Natural killer cell (primary cell): ENCODE results near the gene LONP1. TPM values are rescaled to one million over a fixed set of nuclear protein-coding genes. Genes with fewer than 3 reads are reported as not detected.

ENCODE experiments used
- ATAC-seq, 3 donors: fragments of 150-1000 bp in 2 of 3; fragments of 200-7000 bp in 1 of 3; cut with Tn5 transposase; 1 replicate in 1 of 3; 2 replicates in 2 of 3; pipeline ENCODE4 v1.10.0; 2021; ENCODE audit warnings: mild to moderate bottlenecking in 2 of 3, moderate library complexity in 2 of 3
- DNase-seq, 2 donors: peaks; one replicate each; pipeline versions ENCODE4 v3.0.0 to v3.0.0-alpha.2; 2013 to 2021; ENCODE audit warnings: mixed read lengths in 1 of 2
- H3K27ac ChIP-seq: one replicate; pipeline ENCODE4 v1.5.1; 2013; ENCODE audit warnings: mild to moderate bottlenecking, low read length
- H3K27me3 ChIP-seq: one replicate; pipeline ENCODE4 v1.6.1; 2013; ENCODE audit warnings: low read length; ENCODE audit not compliant: control insufficient read depth, insufficient read depth
- H3K36me3 ChIP-seq: one replicate; pipeline ENCODE4 v1.6.1; 2013; ENCODE audit warnings: low read length; ENCODE audit not compliant: control insufficient read depth, insufficient read depth
- H3K4me1 ChIP-seq: one replicate; pipeline ENCODE4 v1.6.1; 2013; ENCODE audit warnings: low read length; ENCODE audit not compliant: control insufficient read depth, insufficient read depth
- H3K4me3 ChIP-seq: one replicate; pipeline ENCODE4 v1.5.1; 2013; ENCODE audit warnings: low read length
- H3K9me3 ChIP-seq: one replicate; pipeline ENCODE4 v1.6.1; 2013; ENCODE audit warnings: low read length; ENCODE audit not compliant: control insufficient read depth, insufficient read depth
- H3K27ac Mint-ChIP-seq, 2 donors: one replicate each; pipeline ENCODE4 v1.8.0; 2022; ENCODE audit warnings: mild to moderate bottlenecking in 2 of 2, mixed read lengths in 2 of 2, moderate library complexity in 1 of 2
- H3K27me3 Mint-ChIP-seq, 2 donors: one replicate each; pipeline ENCODE4 v1.8.0; 2022; ENCODE audit warnings: low read depth in 2 of 2, mixed read lengths in 2 of 2
- H3K36me3 Mint-ChIP-seq: one replicate; pipeline ENCODE4 v1.8.0; 2022; ENCODE audit warnings: mixed read lengths
- H3K4me1 Mint-ChIP-seq, 2 donors: one replicate each; pipeline ENCODE4 v1.8.0; 2022; ENCODE audit warnings: mixed read lengths in 2 of 2
- H3K4me3 Mint-ChIP-seq: one replicate; pipeline ENCODE4 v1.8.0; 2022; ENCODE audit warnings: mild to moderate bottlenecking, moderate library complexity, mixed read lengths
- H3K9me3 Mint-ChIP-seq, 2 donors: one replicate each; pipeline ENCODE4 v1.8.0; 2022; ENCODE audit warnings: mixed read lengths in 2 of 2
- CTCF ChIP-seq: fragments of 200-600 bp; IDR thresholded peaks from one replicate; pipeline ENCODE4 v1.8.0; 2022; ENCODE audit warnings: antibody characterized with exemption
- WGBS: methylation state at CpG from one replicate; pipeline ENCODE4 v1.1.7; 2013; ENCODE audit warnings: missing lambda C conversion rate; ENCODE audit not compliant: insufficient coverage; 5-methylcytosine and 5-hydroxymethylcytosine counted together
- intact Hi-C: fragments of 100-400 bp; cut with micrococcal nuclease; formaldehyde crosslinking; loops from one replicate; pipeline ENCODE4 v1.14.2; 2022
- total RNA-seq, 4 donors: library from RNA; stranded (reverse); fragments of 120-200 nt in 1 of 4; gene quantifications; one replicate each; pipeline versions ENCODE4 v1.2.3 to v1.2.4, GENCODE V29; 2013 to 2022

The LONP1 gene
- total RNA-seq, 3 donors from 2014 or later (not counting 1 experiment from before 2014, with no cell fraction given) = 50.5 to 61.8 (median 56.1) TPM

DNA sequence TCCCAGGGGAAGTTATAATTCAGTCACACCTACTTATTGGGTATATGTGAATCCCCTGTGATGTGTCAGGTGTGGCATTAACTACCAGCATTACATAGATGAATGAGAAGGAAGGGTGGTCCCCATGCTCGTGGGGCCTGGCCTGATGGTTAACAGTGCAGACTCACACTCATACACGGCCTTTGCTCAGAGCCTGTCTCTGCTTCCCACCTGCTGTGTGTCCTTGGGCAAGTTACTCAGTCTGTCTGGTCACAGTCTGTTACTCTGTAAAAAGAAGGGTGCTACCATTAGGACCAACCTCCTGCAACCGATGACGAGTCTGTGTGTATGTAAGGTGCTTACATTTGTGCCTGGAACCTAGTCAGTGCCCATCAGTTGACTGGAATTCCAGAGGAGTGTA is 73.2 kb downstream of the LONP1 start:
- intact Hi-C loops = no loop called here

GRCh38 chr19:5645409-5645808 is 74.5 kb downstream of the LONP1 start:
- H3K4me3 Mint-ChIP-seq = no peak overlapping the region
- Histone ChIP-seq H3K9me3 (no peaks in the 10 kb centered on the region), H3K27ac (no peak overlapping the region), H3K36me3 (peaks cover 71% of the 10 kb centered on the region), H3K4me3 (no peak overlapping the region), H3K27me3 (no peaks in the 10 kb centered on the region), H3K4me1 (no peaks in the 10 kb centered on the region)
- 94% methylated on average over 5 of the region's 5 CpGs for WGBS
- peak overlapping the region; percentile 45 to 66 for H3K27ac Mint-ChIP-seq
- ATAC-seq = no peak
- TF ChIP-seq CTCF = no peak
- peaks cover 34 to 46% of the 10 kb centered on the region in 2 donors for H3K4me1 Mint-ChIP-seq
- H3K36me3 Mint-ChIP-seq = peaks cover 55% of the 10 kb centered on the region
- H3K27me3 Mint-ChIP-seq = no peaks in the 10 kb centered on the region
- no peak for DNase-seq
- intact Hi-C loops = no loop called here
- H3K9me3 Mint-ChIP-seq = no peaks in the 10 kb centered on the region

More for the DNA sequence above, 73.2 kb downstream of the LONP1 start:
- Histone ChIP-seq H3K27me3 (no peaks in the 10 kb centered on the region), H3K9me3 (no peaks in the 10 kb centered on the region), H3K36me3 (peaks cover 78% of the 10 kb centered on the region), H3K4me1 (no peaks in the 10 kb centered on the region), H3K4me3 (no peak overlapping the region), H3K27ac (no peak overlapping the region)
- Mint-ChIP-seq H3K27me3 (no peaks in the 10 kb centered on the region), H3K36me3 (peaks cover 50% of the 10 kb centered on the region), H3K9me3 (no peaks in the 10 kb centered on the region), H3K4me3 (no peak overlapping the region), H3K27ac (peak overlapping the region; percentile 36 to 66), H3K4me1 (peaks cover 28 to 40% of the 10 kb centered on the region in 2 donors)
- ATAC-seq = no peak
- no peak for TF ChIP-seq CTCF
- 87% methylated on average over 4 of the region's 4 CpGs for WGBS
- no peak for DNase-seq

- H3K27me3 ChIP-seq = no peaks in the 10 kb centered on the region
- H3K27me3 Mint-ChIP-seq = no peaks in the 10 kb centered on the region
- H3K4me1 ChIP-seq = no peaks in the 10 kb centered on the region
- H3K27ac Mint-ChIP-seq = peak overlapping the region; percentile 45 to 66
- 100% methylated on average over 2 of the region's 2 CpGs for WGBS
- no peaks in the 10 kb centered on the region for H3K9me3 Mint-ChIP-seq
- no peak overlapping the region for H3K4me3 ChIP-seq
- no peak overlapping the region for H3K4me3 Mint-ChIP-seq
- H3K36me3 Mint-ChIP-seq = peaks cover 48% of the 10 kb centered on the region
- no peak overlapping the region for H3K27ac ChIP-seq
- peaks cover 39 to 46% of the 10 kb centered on the region in 2 donors for H3K4me1 Mint-ChIP-seq
- H3K36me3 ChIP-seq = peaks cover 62% of the 10 kb centered on the region
- DNase-seq (no peak), ATAC-seq (no peak)
- no peaks in the 10 kb centered on the region for H3K9me3 ChIP-seq
- intact Hi-C loops = no loop called here
- TF ChIP-seq CTCF = no peak
Observed at GRCh38 chr19:5644037-5644436, 75.9 kb downstream of the LONP1 start.

DNA sequence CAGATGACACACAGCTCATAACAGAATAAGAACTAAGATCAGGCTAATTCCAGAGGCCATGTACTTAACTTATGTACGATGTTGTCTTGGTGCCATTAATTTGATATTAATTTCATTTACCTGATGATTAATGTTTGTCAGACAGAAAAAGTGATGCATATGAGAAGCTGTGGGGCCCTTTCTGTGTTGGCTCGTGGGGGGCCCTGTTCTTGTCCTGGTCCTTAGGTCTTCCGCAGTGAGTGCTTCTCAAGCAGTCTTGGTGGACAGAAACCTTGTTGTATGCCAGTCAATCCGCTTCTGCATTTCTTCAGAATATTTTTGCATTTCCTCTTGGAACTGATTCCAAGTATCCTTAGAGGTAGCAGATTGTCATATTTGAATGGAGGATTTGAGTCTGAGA is 76.9 kb downstream of the LONP1 start:
- WGBS = 99% methylated on average over 4 of the region's 4 CpGs
- Histone ChIP-seq H3K9me3 (no peaks in the 10 kb centered on the region), H3K27me3 (no peaks in the 10 kb centered on the region), H3K4me1 (no peaks in the 10 kb centered on the region), H3K36me3 (peaks cover 57% of the 10 kb centered on the region), H3K4me3 (no peak overlapping the region), H3K27ac (no peak overlapping the region)
- ATAC-seq (no peak), DNase-seq (no peak)
- Mint-ChIP-seq H3K9me3 (no peaks in the 10 kb centered on the region), H3K36me3 (peaks cover 43% of the 10 kb centered on the region), H3K4me1 (peaks cover 40 to 46% of the 10 kb centered on the region in 2 donors), H3K27ac (no peak overlapping the region), H3K4me3 (no peak overlapping the region), H3K27me3 (no peaks in the 10 kb centered on the region)
- no peak for TF ChIP-seq CTCF
- intact Hi-C loops = no loop called here
